GM21717 (cell line): ENCODE data around the gene AGBL4.
"Not testable (repeated sequence)": the region's sequence is repeated elsewhere in the genome, so short reads cannot be mapped to it uniquely, and the experiment has no call there.

Experiments
- ATAC-seq: cut with Tn5 transposase; IDR thresholded peaks from one replicate; pipeline ENCODE4 v1.9.1; 2021; ENCODE audit warnings: mild to moderate bottlenecking, moderate library complexity; ENCODE audit not compliant: unreplicated experiment

The AGBL4 gene

DNA sequence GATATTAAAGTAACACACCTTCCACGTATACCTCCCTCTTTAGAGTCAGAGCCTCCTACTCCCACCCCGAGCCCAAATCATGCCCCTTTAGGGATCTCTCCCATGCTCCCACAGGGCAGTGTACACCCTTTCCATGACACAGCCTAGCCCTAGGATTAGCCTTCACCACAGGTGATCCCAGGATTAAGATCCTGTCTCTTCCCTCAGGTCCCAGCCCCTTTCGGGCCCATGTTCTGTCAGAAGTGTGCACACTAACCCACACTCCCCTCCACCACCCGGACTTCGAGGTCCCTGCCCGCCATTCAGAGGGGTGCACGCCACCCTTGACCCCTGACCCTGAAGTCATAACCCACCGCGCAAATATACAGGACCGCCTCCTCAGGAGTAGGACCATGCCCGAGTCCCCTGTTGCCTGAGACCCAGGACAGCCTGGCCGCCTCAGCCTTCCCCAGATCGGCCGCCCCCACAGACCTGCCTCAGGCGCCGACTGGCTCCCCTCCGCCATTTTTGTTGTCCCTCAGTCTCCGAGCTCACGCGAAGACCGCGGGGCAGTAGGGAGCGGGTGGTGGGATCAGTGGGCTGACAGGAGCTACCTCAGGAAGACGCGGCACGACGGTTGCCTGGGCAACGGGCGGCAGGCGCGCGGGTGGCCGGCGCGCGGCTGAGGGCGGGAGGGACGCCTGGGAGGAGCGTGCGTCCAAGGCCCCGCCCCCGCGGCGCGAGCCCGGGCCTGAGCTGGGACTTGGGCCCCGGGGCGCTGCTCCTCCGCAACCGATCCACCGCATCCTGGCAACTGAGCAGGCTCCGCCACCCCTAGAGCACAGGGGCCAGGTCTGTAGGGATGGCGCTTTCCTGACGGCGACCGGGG is at the start of gene AGBL4:
Gene AGBL4 (minus strand): TSS at position 663 of the 868 bp plus-strand sequence.
- ATAC-seq, result no peak

- no peak for ATAC-seq
Measured at GRCh38 chr1:50066806-50067205, 43.1 kb upstream of the AGBL4 start.

DNA sequence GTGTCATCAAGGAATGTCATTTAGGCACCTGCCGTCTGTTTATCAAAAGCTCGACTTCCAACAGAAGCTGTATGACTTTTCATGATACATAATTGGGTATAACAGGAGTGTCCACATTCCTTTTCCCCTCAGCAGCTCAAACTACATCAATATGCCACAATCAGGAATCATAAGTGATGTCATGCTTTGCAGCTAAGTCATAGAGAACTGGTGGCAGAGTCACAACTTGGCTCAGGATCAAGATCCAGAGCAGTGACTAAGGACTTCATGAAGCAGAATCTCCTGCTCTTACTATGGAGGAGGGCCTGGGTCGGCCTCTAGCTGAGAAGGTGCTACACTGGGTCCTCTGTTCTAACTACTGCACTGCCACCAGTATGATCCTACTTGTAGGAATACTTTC is 36.5 kb upstream of the AGBL4 start:
- no peak for ATAC-seq

- ATAC-seq, result no peak
Measured at GRCh38 chr1:50048791-50049190, 25.0 kb upstream of the AGBL4 start.

GRCh38 chr1:50047916-50048694 is 24.4 kb upstream of the AGBL4 start:
- ATAC-seq, result no peak

DNA sequence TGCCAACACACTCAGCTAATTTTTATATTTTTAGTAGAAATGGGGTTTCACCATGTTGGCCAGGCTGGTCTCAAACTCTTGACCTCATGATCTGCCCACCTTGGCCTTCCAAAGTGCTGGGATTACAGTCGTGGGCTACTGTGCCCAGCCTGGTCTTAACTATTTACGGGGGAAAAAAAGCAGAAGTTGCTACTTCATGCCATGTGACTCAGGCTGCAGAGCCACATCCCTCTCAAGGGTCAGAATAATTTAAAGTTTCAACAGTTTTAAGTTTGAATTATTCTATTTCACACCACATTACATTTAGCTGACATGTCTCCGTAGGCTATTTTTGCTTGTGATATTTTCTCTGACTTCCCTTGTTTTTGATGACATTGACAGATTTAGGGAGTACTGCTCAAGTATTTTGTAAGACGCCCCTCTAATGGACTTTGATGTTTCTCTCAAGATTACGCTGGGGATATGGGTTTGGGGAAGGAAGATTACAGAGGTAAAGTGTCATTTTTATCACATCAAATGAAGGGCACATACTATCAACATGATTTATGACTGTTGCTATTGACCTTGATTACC is 14.6 kb upstream of the AGBL4 start:
- no peak for ATAC-seq

DNA sequence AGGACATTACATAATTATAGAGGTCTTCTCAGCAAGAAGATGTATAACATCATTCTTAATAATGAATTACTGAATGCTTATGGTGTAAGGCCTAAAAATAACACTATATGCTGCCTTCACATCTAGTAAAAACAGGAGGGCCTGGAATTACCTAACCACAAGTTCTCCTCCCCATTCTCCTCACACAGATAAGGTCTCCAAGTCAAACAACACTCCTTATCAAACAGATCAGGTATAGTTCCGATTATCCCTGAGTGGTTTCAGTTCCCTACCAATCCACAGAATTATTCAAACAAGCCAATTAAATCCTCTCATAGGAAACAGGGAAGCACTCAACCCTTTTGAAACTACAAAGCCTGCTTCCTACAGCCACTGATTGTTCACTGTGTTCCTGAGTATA is 4.0 kb upstream of the AGBL4 start:
- ATAC-seq, result no peak

DNA sequence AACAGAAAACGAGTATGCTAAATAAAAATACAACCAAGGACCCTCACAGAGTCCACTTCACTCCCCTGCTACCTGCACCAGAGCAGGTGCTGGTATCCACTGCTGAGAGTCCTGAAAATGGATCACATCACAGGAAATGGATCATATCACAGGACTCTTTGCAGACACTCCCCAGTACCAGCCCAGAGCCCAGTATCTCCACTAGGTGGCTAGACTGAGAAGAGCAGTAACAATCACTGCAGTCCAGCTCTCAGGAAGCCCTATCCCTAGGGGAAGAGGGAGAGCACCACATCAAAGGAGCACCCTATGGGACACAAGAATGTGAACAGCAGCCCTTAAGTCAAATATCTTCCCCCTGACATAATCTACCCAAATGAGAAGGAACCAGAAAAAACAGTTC is 28.0 kb downstream of the AGBL4 start:
- ATAC-seq, result no peak

DNA sequence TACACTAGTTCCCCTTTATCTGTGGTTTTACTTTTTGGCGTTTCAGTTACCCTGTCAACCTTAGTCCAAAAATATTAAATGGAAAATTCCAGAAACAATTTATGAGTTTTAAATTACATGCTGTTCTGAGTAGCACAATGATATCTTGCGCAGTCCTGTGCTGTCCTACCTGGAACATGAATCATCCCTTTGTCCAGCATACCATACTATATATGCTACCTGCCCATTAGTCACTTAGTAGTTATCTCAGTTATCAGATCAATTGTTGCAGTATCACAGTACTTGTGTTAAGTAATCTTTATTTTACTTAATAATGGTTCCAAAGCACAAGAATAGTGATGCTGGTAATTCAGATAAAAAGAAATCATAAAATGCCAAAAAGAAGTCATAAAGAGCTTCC is 52.7 kb downstream of the AGBL4 start:
- no peak for ATAC-seq

GRCh38 chr1:49951385-49951784 is 72.4 kb downstream of the AGBL4 start:
- ATAC-seq, result no peak

DNA sequence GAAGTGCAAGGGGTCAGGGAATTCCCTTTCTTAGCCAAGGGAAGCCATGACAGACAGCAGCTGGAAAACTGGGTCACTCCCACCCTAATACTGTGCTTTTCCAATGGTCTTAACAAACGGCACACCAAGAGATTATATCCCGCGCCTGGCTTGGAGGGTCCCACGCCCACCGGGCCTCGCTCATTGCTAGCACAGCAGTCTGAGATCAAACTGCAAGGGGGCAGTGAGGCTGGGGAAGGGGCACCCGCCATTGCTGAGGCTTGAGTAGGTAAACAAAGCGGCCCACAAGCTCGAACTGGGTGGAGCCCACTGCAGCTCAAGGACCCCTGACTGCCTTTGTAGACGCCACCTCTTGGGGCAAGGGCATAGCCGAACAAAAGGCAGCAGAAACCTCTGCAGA is 108.5 kb downstream of the AGBL4 start:
- ATAC-seq, result not testable (repeated sequence)

- no peak for ATAC-seq
Measured at GRCh38 chr1:49906365-49906764, 117.4 kb downstream of the AGBL4 start.

DNA sequence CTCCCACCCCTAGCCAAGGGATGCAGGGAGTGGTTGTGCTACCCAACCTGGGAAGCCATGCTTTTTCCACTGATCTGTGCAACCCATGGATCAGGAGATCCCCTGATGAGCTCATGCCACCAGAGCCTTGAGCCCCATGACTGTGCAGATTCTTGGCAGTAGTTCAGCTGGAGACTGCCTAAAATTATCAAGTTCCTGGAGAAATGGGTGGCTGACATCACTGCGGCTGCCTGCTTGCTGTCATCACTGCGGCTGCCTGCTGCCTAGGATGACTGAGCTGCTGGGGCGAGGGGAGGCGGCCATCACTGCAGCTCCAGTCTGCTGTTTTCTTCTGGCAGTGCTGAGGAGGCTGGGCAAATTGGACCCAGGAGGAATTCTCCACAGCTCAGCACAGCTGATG is 159.2 kb downstream of the AGBL4 start:
- no peak for ATAC-seq

DNA sequence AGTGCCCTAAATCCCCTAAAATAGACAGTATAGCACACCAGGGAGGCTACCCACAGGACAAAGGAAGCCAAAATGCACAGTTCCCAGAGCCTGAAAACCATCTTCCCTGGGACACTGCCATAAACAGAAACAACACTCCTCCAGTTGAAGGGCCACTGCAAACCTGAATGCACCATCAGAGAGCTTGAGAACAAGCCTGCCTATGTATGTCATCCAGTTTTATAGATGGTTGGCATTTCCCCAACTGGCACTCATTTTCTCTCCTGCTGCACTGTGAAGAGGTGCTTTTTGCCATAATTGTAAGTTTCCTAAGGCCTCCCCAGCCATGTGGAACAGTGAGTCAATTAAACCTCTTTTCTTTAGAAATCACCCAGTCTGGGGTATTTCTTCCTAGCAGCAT is 169.0 kb downstream of the AGBL4 start:
- ATAC-seq, result no peak

- no peak for ATAC-seq
Measured at GRCh38 chr1:49842596-49842995, 181.2 kb downstream of the AGBL4 start.

- ATAC-seq, result no peak
Measured at GRCh38 chr1:49841767-49842166, 182.0 kb downstream of the AGBL4 start.

DNA sequence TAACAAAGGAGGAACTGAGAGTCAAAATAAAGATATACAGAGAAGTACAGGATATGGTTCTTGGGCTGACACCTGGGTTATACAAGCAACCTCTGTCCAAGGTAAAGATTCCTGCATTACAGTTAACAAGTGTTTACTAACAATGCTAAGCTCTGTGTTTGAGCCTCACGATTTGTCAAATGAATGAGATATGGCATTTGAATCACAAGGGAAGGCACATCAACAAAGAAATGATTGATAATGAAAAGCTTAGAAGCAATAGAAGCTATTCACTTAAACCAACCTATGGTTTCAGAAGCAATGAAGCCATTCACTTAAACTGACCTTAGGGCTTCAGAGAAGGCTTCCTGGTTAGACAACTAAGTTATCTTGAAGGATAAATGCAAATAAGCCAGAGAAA is 199.5 kb downstream of the AGBL4 start:
- ATAC-seq, result no peak

DNA sequence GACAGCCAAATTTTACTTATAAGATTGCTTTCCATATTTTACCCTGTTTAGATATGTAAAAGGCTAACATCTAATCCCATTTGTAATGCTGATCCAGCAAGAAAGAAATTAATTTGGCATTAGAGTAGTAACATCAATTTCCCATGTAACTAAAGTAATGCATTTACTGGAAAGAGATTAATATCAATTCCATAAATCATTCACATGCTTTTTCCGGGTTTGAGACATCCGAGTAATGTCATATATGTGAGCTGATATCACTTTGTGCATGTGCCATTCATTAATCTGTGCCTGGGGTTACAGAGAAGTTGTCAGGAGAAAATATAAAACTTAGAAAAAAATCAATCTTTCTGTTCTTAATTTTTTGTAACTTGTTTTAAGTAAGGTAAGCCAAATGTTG is 206.1 kb downstream of the AGBL4 start:
- no peak for ATAC-seq

- not testable (repeated sequence) for ATAC-seq
Measured at GRCh38 chr1:49787013-49787412, 236.7 kb downstream of the AGBL4 start.

DNA sequence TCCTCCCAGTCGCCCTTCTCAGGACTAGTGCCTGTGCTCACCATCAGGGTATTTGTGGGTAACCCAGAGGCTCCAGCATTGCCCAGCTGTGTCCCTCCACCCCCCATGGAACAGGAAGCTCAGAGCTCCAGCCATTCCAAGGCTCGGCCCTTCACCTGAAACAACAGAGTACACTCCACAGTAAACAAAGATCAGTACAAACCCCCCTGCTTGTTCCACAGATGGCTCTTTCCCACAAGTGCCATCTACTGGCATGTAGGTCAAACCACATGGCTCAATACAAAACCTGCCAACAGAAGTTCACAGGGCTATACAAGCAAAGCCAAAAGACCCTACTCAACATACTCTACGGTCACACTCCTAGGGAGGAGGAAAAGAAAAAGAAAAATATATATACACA is 258.7 kb downstream of the AGBL4 start:
- ATAC-seq, result no peak

DNA sequence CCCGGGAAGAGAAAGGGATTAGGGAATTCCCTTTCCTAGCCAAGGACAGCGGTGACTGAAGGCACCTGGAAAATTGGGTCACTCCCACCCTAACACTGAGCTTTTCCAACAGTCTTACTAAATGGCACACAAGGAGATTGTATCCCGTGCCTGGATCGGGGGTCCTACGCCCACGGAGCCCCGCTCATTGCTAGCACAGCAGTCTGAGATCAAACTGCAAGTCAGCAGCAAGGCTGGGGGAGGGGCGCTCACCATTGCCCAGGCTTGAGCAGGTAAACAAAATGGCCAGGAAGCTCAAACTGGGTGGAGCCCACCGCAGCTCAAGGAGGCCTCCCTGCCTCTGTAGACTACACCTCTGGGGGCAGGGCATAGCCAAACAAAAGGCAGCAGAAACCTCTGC is 285.6 kb downstream of the AGBL4 start:
- ATAC-seq, result not testable (repeated sequence)

- no peak for ATAC-seq
Measured at GRCh38 chr1:49728377-49728776, 295.4 kb downstream of the AGBL4 start.
